CD4-positive, alpha-beta T cell treated with Interleukin-17A for 4 hours (primary cell): ENCODE results near the gene FOXL3.
"Not testable (repeated sequence)": the region's sequence is repeated elsewhere in the genome, so short reads cannot be mapped to it uniquely, and the experiment has no call there.

Experiments
- DNase-seq: peaks from one replicate; pipeline ENCODE4 v3.0.0-alpha.2; 2020; ENCODE audit warnings: mixed read lengths

Gene FOXL3

DNA sequence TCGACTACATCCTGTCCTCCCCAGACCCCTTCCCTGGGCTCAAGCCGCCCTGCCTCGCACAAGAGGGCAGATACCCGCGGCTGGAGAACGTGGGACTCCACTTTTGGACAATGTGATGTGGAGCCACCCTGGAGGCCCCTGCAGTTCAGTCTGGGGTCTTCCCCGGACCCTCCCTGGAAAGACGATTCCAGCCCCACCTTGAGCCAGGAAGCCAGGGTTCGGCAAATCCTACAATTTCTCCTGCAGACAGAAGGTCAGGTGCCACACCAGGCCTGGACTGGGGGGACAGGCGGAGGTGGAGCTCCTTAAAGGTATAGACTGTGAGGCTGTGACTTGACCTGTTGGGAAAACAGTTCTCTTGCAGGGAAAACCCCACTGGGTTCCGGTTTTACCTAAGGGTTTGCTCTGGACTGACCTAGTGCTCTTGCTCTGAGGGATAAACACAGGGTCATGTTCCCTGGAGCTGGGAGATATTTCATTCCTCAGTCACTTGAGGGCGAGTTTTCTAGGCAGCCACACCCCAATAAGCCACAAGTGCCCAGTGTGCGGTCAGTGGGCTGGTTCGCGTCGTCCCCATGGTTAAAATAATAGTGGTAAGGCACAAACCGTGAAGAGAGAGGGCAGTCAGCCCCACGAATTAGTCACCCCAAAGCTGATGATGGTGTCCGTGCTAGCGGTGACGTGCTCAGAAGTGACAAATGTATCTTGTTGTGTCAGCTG is 1.6 kb downstream of the FOXL3 start:
- no peak for DNase-seq

DNA sequence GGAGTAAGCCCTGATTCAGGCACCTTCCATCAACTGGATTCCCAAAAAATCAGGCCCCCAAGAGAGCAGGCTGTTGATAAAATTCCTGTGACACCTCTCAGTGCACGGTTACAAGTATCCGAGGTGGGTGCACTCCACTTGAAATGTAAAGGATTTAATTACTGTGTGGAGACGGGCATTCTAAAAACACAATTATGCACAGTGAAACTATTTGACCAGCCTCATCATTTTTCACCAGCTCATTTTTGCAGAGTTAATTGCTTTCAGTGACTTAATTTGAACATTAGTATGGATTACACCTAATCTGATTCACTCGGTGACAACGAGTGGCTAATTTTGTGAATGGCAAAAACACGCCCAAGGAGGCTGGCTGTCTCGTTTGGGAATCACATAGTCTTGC is 2.3 kb downstream of the FOXL3 start:
- no peak for DNase-seq

DNA sequence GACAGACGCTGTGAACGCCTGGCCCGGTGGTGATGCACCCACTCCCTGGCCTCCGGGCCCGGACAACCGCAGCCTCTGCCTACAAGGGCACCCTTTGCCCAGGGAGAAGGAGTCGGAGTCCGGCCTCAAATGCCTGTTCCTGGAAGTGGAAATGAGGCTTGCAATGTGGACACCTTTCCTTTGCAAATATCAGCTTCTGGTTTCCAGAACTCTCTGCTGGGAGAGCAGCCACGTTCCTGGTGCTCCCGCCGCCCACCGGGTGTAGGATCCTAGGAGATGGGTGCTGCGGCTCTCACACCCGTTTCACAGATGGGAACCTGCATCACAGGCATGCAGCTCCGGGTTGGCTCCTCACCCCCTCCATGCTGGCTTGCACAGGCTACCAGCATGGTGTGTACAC is 2.9 kb downstream of the FOXL3 start:
- DNase-seq, result no peak

DNA sequence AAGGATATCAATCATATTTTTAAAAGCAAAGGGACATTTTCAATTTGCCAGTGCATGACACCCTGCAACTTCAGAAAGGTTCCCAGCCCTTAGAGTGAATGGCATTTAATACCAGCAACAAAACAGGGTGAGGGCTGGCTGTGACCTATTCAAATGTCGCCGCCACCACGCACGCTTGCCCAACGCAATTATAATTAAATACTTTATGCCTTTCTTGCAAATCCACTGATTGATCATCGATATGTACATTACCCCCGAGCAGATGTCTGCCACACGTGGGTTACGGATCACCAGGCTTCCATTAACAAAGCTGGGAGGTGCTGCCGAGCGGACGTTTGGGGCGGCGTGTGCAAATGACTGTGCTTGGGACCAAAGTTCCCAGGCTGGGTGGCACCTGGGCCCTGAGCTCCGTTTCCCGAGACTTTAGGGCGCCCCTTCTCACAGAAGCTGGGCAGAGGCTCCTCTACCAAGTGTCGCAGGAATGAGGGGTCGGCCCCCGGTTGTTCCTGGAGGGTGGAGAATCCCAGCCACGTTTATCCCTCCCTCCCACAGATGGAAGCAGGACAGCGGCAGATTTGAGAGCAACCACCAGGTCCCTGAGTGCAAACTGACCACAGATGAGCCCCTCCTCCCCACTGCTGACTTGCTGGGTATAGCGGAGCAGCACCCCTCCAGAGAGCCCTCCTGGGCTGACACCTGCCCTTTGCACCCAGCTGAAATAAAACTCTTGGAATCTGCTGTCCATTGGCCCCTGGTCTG is 3.9 kb downstream of the FOXL3 start:
- DNase-seq, result no peak

DNA sequence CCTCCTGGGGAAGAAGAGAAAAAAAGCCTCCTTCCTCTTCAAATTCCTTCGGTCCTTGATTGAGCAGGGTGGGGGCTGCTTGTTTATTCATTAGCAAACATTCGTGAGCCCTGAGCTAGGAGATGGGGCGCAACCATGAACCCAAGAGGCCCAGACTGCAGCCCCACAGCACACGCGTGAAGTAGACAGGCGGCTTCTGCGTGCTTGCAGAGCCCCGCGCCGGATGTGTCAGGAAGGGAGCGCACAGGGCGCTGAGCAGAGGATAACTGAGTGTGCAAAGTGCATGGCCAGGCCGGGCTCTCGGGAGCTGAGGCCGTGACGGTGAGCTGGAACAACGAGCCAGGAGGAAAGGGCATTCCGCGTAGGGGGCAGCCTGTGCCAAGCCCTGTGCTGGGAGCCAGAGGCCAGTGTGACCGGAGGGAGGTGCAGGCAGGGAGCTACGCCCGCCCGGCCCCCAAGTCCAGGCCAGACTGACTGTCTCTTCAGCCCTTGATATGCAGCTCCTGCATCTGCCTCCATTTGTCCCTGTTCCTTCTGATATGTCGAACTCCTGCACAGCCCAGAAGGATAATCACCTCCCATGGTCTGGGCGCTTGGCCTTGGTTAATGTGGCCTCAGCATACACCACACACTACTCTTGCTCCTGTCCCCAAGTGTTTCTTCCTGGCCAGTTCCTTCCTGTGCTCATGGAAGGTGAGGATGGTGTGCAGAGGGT is 4.6 kb downstream of the FOXL3 start:
- no peak for DNase-seq

DNA sequence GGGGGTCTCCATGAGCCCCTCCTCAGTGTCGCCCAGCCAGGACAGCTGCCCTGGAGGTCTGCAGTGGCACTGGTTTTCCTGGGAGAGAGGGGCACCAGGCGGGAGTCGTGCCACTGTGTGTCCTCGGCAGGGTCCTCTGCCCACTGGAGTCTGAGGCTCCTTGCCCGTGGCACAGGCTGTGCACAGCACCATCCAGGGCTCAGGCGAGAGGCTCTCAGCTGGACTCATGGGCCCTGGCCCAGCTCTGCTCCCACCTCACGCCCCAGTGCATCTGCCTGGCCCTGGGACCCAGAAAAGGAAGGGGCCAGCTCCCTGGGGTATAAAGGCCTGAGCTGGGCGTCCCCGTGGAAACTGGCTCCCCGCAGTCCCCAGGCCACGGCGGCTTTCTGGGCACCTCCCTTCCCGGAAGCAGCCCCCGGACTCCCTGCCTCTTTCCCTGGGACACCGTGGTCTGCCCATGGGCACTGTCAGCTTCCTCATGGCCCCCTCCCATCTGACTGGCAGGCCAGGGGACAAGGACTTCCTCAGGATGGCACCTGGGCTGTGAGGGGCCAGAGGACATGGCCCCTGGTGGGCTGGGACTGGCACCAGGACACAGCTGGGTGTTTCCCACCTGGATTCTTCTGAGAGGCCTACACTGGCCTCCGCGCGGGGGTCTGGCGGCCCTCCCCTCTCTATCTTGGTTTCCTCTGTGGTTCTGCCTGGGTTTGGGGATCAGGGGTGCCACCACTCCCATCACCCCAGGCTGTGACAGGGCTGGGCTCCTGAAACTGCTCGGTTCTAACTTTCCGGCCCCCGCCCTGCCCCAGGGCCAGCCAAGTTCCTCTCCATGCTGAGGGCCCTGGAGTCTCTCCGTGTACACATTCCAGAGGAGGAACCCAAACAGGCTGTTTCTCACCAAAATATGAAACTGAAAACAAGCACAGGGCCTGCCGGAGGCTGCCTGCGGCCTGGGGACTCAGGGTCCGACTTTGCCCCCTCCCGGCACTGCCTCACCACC is 5.5 kb downstream of the FOXL3 start:
- DNase-seq, result no peak

DNA sequence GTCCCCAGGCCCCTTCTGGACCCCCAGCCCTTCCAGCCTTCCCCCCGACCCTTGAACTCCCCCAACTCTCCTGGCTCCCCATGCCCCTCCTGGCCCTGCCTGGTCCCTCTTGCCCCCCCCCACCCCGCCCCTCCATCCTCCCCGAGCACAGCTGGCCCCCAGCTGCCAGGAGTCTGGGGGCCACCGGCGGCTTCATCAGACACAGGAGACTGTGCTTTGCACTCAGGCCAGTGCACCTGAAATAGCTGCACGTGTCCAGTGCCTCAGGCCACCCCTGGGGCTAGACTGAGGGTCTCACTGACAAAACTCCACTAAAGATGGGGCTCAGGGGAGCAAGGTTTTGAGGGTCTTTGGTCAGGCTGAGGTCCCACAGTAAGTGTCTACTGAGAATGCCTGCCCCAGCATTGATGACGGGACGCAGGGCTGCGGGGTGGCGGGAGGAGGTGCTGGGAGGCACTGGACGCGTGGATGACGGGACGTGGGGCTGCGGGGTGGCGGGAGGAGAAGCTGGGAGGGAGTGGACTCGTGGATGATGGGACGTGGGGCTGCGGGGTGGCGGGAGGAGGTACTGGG is 6.5 kb downstream of the FOXL3 start:
- no peak for DNase-seq

DNA sequence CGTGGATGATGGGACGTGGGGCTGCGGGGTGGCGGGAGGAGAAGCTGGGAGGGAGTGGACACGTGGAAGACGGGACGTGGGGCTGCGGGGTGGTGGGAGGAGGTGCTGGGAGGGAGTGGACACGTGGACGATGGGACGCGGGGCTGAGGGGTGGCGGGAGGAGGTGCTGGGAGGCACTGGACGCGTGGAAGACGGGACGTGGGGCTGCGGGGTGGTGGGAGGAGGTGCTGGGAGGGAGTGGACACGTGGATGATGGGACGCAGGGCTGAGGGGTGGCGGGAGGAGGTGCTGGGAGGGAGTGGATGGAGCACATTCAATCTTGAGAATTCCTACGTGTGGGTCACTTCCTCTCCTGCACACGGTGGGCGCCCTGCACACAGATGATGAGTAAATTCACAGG is 7.2 kb downstream of the FOXL3 start:
- not testable (repeated sequence) for DNase-seq

DNA sequence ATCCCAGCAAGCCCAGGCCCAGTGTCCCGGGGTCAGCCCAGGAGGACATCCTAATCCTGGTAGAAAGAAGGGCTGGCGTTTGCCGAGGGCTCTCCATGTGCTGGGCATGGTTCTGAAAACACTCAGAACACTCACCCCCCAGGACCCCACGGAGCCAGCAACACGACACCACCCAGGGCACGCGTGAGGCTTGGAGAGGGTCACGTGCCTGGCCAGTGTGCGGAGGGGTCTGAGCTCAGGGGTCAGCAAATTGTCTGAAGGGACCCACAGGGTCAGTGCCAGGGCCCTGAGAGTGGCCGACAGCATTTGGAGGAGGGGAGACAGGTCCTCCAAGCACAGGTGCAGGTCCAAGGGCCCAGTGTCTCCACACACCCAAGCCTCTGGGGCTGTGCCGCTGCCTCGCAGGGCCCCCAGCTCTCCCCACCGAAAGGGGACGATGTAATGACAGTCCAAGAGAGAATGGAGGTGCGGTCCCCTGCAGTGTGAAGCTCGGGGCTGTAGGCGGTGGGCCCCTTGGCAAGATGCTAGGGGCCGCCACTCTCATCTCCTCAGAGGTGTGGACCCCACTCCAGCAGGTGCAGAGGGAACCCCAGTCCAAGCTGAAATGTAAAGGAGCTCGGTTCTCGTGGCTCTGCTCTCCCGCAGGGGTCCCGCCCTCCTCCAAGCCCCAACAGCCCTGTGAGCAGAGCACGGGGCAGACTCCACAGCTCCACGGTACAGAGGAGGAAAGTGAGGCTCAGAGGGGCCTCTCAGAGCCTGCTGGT is 7.8 kb downstream of the FOXL3 start:
- no peak for DNase-seq

DNA sequence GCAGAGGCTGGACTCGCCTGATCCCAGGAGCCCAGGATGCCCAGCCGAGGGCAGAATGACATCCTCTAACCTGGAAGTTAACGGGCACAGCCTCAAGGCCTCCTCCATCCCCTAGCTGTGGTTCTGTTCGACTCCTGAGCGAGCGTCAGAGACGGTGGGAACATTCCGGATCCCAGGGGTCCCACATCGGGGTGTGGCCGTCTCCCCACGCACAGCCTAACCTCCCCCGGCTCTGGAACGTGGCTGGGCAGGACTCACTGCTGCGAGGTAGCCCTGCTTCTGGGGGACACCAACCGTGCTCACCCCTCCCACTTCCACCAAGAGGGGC is 8.4 kb downstream of the FOXL3 start:
- DNase-seq, result no peak

DNA sequence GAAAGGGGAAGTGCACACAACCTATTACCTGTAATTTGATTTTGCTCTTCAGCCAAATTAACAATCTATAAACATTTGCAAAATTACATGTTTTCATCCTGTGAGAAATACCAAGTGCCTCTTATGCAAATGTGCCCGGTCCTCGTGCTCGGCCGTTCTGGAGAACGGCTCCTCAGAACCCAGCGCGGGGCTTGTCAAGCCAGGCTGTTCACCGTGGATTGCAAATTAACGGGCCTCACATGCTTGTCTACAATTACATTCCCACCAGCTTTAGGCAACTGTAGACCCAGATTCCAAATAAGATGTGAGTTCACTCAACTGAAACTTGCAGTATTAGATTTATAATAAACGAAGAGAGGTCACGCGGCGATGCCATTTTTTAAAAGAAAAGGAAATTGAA is 8.8 kb downstream of the FOXL3 start:
- DNase-seq, result no peak

DNA sequence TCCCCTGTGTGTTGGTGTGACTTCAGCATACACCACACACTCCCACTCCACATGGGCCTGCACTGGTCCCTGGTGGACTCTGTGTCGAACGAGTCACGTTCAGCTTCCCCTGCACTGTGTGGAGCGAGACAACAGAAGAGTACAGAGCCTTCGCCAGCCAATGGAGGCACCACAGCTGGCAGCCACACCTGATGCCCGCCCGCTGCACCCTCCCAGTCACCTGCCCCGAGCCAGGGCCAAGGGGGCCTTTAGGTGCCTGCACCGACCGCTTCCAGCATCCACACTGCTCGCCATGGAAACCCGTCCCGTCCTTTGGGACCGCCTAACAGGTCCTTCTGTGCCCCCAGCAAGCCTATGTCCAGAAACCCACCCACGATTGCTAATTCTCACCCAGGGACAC is 9.2 kb downstream of the FOXL3 start:
- DNase-seq, result no peak

DNA sequence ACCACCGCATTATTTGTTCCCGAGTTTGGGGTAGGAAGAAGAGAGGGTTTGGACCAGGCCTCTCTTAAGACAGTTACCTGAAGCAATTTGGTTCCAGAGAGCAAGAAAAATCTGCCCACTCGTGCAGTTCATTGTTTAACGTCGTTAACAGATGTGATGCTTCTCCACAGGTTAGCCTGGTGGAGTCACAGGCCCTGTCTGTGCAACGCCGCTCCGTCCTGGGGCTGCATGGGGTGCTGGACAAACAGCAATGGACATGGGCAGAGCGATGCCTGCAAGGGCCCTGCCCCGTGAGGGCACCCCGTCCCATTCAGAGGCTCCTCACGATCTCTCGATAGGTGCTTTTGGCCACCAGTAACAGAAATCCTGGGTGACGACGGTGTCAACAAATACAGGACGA is 9.7 kb downstream of the FOXL3 start:
- DNase-seq, result no peak

DNA sequence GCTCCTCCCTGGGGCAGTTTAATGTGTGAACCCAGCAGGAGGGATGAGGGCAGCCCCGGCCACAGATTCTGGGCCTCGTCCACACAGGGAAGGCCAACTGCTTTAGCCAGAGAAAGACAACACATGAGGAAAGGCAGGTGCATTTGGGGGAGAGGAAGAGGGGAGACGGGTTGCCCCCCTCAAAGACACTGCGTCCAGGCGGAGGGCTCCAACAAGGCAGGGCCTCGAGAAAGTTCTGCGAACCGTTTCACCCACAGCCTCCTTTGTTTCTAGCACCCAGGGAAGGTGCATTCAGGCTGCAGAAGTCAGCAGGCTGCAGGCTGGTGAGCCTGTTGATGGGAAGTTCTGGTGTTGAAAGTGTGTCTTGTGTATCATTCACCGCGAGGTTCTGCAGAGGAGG is 10.1 kb downstream of the FOXL3 start:
- no peak for DNase-seq

DNA sequence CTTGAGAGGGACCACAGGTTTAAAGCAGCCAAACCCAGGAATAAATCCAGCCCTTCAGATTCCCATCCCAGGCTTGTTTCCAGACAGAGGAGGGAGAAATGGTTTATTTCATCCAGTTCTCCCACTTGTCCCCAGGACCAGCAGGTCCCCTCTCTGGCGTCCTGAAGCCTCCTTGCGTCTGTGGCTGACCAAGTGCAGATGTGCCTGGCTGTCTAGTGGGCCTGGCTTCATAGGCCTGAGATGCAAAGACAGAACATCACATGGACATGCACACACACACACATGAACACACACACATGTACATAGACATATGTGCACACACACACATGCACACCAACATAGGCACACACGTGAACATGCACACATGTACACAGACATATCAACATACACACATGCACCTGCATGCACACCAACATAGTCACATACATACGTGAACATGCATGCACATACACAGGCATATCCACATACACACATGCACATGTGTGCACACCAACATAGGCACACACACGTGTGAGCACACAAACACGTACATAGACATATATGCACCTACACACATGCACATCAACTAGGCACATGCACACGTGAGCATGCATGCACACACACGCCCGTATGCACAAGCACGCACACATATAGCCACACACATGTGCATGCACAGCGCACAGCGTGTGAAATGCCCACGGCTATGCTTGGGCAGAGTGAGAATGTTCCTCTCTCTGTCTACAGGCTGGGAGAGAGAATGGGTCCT is 10.7 kb downstream of the FOXL3 start:
- DNase-seq, result no peak

DNA sequence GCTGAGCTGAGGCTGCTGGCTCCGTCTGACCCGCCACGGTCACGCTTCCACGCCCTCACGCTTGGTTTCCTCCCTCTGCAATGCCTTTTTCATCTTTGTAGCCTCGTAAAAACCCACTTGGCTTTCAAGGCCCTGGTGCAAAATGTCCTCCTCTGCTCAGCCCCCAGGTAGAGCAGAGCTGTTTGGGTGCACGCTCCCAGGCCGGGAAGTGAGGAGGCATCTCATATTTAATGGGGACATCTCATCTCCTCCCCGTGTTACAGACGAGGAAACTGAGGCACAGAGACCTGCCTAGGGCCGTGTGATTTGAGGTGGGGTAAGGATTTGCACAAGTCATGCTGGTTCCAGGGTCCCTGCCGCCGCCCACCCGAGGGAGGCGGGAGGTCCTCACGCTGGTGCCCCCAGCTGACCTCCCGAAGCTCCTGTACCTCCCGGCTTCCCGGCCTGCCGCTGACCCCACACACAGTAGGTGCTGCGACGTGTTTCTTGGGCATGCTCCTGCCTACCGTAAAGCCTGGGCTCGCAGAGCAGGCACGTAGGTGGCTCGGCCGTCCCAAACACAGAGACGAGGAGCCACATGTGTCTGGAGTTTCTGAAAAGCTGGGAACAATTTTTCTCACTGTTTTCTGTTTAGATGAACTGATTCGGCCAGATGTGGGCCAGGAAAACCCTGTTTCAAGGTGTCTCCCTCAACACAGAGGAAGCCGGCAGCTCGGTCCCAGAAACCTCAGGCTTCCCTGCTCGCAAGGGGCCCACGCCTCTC is 11.5 kb downstream of the FOXL3 start:
- no peak for DNase-seq

DNA sequence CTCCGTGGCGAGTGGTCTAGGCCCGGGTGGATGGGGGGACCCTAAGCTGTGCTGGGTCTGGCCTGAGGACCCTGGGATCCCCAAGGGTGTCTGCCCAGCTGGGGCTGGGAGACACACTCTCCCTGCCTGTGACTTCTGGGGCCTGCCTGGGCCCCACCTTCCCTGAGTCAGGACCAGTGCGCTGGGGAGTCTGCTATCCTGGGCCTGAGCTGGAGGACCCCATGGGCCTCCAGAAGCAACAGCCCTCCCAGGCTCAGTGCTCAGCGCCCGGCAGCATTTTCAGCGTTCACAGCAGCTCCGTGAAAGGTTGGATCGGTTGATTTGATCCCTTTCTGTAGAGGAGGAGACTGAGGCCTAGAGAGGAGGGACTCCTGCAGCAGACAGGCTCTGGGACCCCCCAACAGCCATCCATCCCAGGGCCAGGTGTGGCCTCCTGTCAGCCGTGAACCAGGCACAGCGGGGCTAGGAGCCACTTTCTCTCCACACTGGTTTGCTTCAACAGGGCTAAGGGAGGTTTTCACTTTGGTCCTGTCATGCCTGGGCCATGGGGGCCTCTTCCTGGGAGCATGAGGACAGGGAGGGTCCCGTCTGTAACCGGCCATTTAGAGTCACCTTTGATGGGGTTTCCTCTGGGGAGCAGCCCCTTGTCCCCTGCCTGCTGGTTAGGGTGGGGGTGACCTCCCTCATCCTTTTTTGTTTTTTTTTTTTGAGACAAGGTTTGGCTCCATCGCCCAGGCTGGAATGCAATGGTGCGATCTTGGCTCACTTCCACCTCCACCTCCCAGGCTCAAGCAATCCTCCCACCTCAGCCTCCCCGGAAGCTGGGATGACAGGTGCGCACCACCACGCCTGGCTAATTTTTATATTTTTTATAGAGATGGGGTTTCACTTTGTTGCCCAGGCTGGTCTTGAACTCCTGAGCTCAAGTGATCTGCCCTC is 12.4 kb downstream of the FOXL3 start:
- no peak for DNase-seq

DNA sequence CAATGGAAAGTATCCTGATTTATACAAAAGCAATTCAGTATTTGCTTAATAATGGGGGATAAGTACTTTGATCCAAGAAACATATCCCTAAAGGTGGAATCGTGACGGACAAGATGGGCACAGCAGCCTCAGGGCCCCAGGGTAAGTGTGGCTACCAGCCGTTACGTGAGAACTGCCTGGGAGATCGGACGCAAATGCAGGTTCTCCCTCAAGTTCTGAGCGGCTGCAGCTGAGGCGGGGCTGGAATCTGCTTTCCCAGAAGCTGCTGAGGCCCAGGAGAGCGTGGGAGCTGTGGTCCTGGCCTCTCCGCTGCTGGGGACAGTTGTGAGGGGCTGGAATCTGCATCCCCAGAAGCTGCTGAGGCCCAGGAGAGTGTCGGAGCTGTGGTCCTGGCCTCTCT is 13.5 kb downstream of the FOXL3 start:
- no peak for DNase-seq
